ENCODE results near the gene APBB1IP.

APBB1IP gene

GRCh38 chr10:26519803-26520202, 81.7 kb downstream of the APBB1IP start:
- H3K4me3 ChIP-seq (ENCODE audit: low read length): no peak overlapping the region
- peak; percentile 15 for DNase-seq (ENCODE audit: low read depth)
- TF ChIP-seq CTCF (conservative IDR thresholded peaks at IDR 0.05; ENCODE audit: low read depth, low read length): no peak

- no peak for DNase-seq (ENCODE audit: low read depth)
- TF ChIP-seq CTCF (conservative IDR thresholded peaks at IDR 0.05; ENCODE audit: low read depth, low read length): no peak
- H3K4me3 ChIP-seq (ENCODE audit: low read length): no peak overlapping the region
Measured at GRCh38 chr10:26520575-26520974, 82.4 kb downstream of the APBB1IP start.

GRCh38 chr10:26524161-26524896, 86.2 kb downstream of the APBB1IP start:
- no peak for DNase-seq (ENCODE audit: low read depth)
- no peak overlapping the region for H3K4me3 ChIP-seq (ENCODE audit: low read length)
- TF ChIP-seq CTCF (conservative IDR thresholded peaks at IDR 0.05; ENCODE audit: low read depth, low read length): no peak

GRCh38 chr10:26525586-26525985, 87.4 kb downstream of the APBB1IP start:
- no peak overlapping the region for H3K4me3 ChIP-seq (ENCODE audit: low read length)
- no peak for TF ChIP-seq CTCF (conservative IDR thresholded peaks at IDR 0.05; ENCODE audit: low read depth, low read length)
- DNase-seq (ENCODE audit: low read depth): no peak

- DNase-seq (ENCODE audit: low read depth): no peak
- no peak for TF ChIP-seq CTCF (conservative IDR thresholded peaks at IDR 0.05; ENCODE audit: low read depth, low read length)
- no peak overlapping the region for H3K4me3 ChIP-seq (ENCODE audit: low read length)
Measured at GRCh38 chr10:26527018-26527417, 88.9 kb downstream of the APBB1IP start.

- TF ChIP-seq CTCF (conservative IDR thresholded peaks at IDR 0.05; ENCODE audit: low read depth, low read length): no peak
- no peak for DNase-seq (ENCODE audit: low read depth)
- no peak overlapping the region for H3K4me3 ChIP-seq (ENCODE audit: low read length)
Measured at GRCh38 chr10:26528048-26528447, 89.9 kb downstream of the APBB1IP start.

- H3K4me3 ChIP-seq (ENCODE audit: low read length): no peak overlapping the region
- DNase-seq (ENCODE audit: low read depth): no peak
- TF ChIP-seq CTCF (conservative IDR thresholded peaks at IDR 0.05; ENCODE audit: low read depth, low read length): no peak
Measured at GRCh38 chr10:26528715-26529393, 90.7 kb downstream of the APBB1IP start.
